ENCODE data around the gene GLYATL2.

The GLYATL2 gene, protein sequence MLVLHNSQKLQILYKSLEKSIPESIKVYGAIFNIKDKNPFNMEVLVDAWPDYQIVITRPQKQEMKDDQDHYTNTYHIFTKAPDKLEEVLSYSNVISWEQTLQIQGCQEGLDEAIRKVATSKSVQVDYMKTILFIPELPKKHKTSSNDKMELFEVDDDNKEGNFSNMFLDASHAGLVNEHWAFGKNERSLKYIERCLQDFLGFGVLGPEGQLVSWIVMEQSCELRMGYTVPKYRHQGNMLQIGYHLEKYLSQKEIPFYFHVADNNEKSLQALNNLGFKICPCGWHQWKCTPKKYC
- 0 to 0.06 reads per million in 2 experiments for total RNA-seq

DNA sequence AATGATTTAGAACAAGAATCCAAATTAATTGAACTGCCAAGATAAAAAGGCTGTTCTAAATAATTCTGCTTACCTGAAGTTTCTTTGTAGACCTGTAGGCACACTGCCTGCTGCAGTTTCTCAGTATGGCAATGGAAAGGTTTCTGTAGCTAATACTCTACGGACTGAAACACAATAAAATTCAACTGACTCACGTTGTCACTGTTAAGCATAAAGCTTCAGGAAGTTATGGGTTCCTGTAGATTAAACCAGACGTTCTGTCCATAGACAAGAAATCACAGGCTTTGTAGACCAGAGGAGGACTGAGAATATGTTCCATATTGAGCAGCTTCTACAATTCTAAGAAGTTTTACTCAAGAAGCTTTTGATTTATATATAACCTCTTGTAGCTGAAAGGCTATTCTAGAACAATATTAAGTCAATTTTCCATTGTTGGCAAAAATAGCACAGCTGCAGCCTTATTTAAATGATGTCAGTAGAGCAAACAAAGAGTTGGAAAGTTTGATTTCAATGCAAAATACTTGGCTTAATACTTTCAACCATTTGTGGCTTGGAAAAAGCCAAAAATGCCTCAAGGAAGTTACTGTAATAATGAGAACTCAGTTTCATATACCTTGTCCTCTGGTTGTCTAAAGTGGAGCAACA, at the start of gene GLYATL2:
Gene GLYATL2 (minus strand): TSS at position 344 of the 645 bp plus-strand sequence. CDS start 5,092 bp downstream, outside the sequence.
- no peak for DNase-seq (ENCODE audit: low read depth)

DNA sequence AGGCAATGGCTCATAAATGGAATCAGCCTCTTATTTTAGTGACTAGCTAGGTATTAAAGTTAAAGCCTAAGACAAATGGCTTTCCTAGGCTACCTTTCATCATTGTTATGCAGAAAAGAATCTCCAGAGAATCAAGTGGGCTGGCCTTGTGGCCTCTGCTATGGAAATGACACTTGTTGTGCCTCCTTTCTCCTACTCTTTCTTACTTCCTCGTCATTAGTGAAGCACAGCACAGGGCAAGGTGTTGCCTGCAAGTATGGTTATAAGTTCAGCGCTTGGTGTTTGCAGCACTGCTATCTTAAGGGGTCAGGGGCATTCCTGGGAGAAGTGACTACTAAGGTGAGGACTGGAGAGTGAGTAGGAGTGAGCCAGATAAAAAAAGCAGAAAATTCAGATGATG, 49.4 kb upstream of the GLYATL2 start:
- no peak for DNase-seq (ENCODE audit: low read depth)

GRCh38 chr11:58888579-58888978, 44.1 kb upstream of the GLYATL2 start:
- DNase-seq (ENCODE audit: low read depth) = no peak

- no peak for DNase-seq (ENCODE audit: low read depth)
Measured at GRCh38 chr11:58887452-58887851, 42.9 kb upstream of the GLYATL2 start.

GRCh38 chr11:58880625-58881024, 36.1 kb upstream of the GLYATL2 start:
- DNase-seq (ENCODE audit: low read depth) = no peak

DNA sequence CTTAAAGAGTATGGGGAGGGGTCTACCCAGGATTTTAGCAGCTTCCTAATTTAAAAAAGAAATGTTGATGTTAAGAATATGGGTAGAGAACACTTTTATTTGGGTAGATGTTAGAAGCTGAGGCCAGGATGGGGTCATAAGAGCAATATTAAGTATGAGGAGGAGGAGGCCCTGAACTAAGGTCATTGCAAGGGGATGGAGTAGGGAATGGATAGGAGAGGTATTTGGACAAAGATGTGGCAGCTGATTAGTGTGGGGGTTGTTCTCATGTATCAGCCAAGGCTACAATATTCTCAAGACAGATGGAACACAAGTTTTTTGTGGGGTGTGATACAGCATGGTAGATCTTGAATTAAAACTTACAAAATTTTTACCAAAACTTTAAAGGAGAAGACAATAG, 35.7 kb upstream of the GLYATL2 start:
- DNase-seq (ENCODE audit: low read depth) = no peak

DNA sequence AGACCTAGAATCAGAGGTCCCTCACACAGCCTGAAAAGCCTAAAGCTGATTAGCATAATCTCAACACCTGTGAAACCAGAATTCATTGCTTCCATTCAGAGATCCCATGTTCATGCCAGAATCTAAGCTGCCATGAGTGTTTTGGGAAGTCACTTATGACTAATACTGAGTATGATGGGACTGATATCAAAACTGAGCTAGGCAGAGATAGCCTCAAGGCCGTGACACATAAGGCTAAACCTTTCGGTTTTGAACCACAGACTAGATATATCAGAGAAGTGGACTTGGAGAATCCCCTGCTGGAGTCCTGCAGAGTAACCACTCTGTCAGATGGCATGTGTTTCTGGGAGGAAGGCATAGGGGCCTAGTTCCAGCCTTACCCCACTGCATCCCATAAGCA, 23.1 kb upstream of the GLYATL2 start:
- no peak for DNase-seq (ENCODE audit: low read depth)

DNA sequence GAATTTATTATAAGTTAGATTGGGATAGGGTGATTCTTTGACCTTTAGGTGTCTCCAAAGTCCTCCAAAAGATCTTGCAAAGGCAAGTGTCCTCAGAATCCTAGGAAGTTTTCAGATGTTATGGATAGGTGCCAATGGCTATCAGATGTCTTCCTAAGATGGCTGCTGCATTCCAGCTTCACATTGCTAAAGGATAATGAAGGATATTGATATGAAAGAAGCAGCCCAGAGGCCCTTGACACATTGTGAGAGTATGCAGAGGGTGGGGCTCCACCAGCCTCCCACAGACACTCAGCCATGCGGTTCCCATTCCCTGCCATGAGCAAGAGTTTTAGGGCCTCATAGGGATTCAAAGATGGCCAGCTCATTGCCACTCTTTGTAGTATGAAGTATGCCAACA, 22.3 kb upstream of the GLYATL2 start:
- no peak for DNase-seq (ENCODE audit: low read depth)

DNA sequence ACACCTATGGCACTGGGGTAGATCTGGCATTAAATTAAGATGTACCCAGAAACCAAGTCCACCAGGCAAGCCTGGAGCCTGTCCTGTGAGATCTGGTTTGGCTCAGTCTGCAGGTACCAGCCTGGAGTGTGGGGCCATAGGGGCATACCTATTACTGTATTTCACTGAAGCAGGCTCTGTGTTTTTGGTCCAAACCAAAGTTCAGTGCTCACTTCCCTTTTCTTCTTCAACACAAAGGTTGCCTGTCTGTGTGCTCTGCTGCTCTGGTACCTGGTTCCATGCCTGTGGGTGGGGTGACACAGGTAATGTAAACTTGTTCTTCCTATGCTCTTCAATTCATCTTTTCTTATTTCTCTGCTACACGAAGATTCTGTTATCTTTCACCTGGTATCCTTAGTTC, 19.8 kb upstream of the GLYATL2 start:
- DNase-seq (ENCODE audit: low read depth) = no peak

GRCh38 chr11:58863697-58864096, 19.2 kb upstream of the GLYATL2 start:
- DNase-seq (ENCODE audit: low read depth) = no peak

DNA sequence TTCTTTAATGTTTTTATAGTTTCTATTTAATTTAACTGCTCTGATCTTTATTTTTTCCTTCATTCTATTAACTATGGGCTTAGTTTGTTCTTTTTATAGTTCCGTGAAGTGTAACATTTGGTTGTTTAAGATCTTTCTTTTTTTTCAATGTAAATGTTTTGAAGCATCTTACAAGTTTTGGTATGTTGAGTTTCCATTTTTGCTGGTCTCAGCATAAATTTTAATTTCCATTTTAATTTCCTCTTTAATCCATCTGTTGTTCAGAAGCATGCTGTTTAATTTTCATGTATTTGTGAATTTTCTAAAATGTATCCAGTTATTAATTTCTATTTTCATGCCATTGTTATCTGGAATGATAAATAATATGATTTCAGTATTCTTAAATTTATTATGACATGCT, 17.0 kb upstream of the GLYATL2 start:
- DNase-seq (ENCODE audit: low read depth) = no peak

DNA sequence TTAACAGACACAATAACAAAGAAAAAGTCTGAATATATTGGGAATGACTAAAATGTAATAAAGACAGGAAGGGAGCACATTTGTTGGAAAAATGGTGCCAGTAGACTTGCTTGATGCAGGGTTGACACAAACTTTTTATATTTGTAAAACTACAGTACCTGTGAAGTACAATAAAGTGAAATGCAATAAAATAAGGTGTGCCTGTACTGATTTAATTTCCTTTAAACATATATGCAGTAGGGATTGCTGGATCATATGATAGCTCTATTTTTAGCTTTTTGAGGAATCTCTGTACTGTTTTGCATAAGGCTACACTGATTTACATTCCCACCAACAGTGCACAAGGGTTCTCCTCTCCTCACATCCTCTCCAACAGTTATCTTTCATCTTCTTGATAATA, 12.3 kb upstream of the GLYATL2 start:
- DNase-seq (ENCODE audit: low read depth) = no peak

- no peak for DNase-seq (ENCODE audit: low read depth)
Measured at GRCh38 chr11:58845386-58845785, 882 bp upstream of the GLYATL2 start.

- DNase-seq (ENCODE audit: low read depth) = no peak
Measured at GRCh38 chr11:58837707-58838388, 6.7 kb downstream of the GLYATL2 start.

DNA sequence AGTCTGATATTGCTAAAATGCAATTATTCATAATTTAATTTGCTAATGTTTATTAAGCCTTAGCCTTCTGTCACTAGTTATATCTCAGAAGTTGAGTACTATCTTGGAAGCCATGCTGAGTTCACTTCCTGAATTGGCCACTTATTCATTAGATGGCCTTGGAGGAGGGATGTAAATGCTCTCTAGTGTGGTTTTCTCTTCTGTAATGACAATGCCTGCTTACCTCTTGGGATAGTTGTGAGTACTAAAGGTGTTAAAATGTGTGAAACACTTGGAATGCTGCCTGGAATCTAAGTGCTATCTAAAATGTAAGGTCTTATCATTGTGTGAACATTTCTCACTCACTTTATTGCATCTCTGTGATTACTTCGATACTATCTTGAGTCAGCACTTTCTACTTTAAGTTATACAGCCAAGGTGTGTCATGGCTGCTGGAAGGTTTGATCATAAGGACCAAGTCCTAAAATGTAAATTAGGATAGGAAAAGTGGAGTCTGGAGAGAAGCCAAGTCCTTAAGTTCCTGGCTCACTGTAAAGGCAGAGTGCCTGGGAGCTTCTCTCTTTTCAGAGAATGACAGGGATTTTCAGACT, 12.4 kb downstream of the GLYATL2 start:
- DNase-seq (ENCODE audit: low read depth) = no peak

DNA sequence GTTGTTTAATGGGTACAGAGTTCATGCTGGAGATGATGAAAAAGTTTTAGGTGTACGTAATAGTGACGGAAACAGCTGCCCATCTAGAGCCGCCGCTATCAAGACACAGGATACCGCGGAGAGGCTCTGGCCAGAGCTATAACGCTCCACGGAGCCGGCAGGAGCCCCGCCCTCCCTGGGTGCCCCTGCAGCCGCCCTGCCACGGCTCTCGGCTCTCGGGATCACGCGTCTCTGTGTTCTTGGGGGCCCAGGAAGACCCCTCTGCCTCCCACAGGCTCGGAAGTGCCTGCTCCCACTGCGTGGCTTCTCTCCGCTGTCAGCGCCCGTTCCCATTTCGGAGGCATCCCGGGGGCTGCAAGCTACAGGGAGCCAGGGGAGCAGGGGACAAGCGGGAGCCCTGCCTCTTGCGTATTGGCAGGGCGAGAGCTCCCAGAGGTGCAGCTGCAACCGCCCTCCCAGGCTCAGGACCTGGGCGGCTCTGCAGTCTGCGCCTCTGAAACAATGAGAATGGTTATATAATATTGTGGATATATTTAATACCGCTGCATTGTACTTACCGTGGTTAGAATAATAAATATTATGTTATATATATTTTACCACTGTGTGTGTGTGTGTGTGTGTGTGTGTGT, 13.7 kb downstream of the GLYATL2 start:
- no peak for DNase-seq (ENCODE audit: low read depth)

- no peak for DNase-seq (ENCODE audit: low read depth)
Measured at GRCh38 chr11:58829786-58830185, 14.7 kb downstream of the GLYATL2 start.

- DNase-seq (ENCODE audit: low read depth) = no peak
Measured at GRCh38 chr11:58813693-58814092, 30.8 kb downstream of the GLYATL2 start.

DNA sequence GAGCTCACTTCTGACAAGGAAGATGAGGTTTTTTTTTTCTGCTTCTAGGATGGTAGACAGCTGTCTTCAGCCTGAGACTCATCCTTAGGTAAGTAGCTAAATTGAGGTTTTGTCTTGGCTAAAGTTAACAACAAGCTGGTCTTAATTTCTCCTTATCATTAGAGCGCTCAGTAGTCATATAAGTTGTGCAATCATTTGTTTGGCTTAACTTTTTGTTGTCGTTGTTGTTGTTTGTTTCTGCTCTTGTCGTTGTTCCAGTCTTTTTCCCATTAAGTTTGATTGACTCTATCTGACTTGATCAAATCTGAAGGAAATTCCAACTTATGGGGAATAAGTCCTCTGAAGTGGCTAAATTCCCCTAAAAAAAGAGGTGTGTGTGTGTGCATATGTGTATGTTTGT, 33.0 kb downstream of the GLYATL2 start:
- DNase-seq (ENCODE audit: low read depth) = no peak

DNA sequence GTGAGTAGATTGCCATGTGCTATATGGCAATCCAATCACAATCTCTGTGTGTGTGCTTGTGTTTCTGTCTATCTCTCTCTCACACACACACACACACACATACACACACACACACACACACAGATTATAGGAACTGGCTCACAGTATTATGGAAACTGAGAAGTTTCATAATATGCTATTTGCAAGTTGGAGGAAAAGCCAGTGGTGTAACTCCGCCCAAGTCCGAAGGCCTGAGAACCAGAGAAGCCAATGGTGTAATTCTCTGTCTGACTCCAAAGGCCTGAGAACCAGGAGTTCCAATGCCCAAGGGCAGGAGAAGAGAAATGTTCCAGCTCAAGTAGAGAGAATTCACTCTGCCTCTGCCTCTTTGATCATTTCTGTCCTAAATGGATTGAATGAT, 37.2 kb downstream of the GLYATL2 start:
- no peak for DNase-seq (ENCODE audit: low read depth)

DNA sequence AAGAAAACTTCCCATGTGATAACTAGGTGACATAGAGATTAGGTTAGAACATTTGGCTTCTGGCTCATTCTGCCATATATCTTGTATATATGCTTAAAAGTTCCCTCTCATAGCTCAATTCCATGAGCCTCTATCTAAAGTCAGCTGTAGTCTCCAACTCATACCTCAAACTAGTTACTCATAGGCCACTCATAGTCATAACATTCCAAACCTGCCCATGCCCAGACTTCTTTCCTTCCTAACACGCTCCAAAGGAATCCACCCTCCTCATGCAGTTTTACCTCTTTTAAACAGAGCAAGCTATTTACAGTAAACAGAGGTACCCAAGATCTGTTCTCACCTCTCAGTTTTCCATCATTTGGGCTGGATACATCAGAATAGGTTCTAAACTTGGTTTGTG, 39.4 kb downstream of the GLYATL2 start:
- no peak for DNase-seq (ENCODE audit: low read depth)

GRCh38 chr11:58801974-58802545, 42.4 kb downstream of the GLYATL2 start:
- DNase-seq (ENCODE audit: low read depth) = no peak

Data from T follicular helper cell (primary cell).